OCI-LY3 (cell line): ENCODE results near the gene MAN1A2.
"Not testable (repeated sequence)": the region's sequence is repeated elsewhere in the genome, so short reads cannot be mapped to it uniquely, and the experiment has no call there.

Experiments
- H2AFZ ChIP-seq: fragments of 200-600, 300-600 bp; shearing (Covaris generic); 2 replicates; pipeline ENCODE4 v1.6.0; 2014; ENCODE audit warnings: antibody characterized with exemption, low read depth, low read length
- H3K27ac ChIP-seq: fragments of 200-600, 300-600 bp; sonication (generic); 2 replicates; pipeline ENCODE4 v1.5.1; 2014; ENCODE audit warnings: mild to moderate bottlenecking, low read length, moderate library complexity, mixed read lengths
- H3K27me3 ChIP-seq: fragments of 200-600, 300-600 bp; sonication (generic); 2 replicates; pipeline ENCODE4 v1.6.1; 2014; ENCODE audit warnings: low read depth, low read length, mixed read lengths
- H3K36me3 ChIP-seq: fragments of 200-600, 300-600 bp; sonication (generic); replicated peaks from 2 replicates; pipeline ENCODE3; 2014; ENCODE audit warnings: low read depth, low read length, mixed read lengths
- H3K4me1 ChIP-seq: fragments of 300-600, 200-600 bp; sonication (generic); 2 replicates; pipeline ENCODE4 v1.6.1; 2014; ENCODE audit warnings: low read length, mixed read lengths
- H3K4me2 ChIP-seq: fragments of 200-600, 300-600 bp; sonication (generic); 2 replicates; pipeline ENCODE4 v1.6.1; 2014; ENCODE audit warnings: low read length, mixed read lengths
- H3K4me3 ChIP-seq: fragments of 300-600, 200-600 bp; sonication (generic); 2 replicates; pipeline ENCODE4 v1.5.1; 2014; ENCODE audit warnings: antibody characterized with exemption, mild to moderate bottlenecking, low read length, moderate library complexity
- H3K79me2 ChIP-seq: fragments of 300-600, 200-600 bp; shearing (Covaris generic); 2 replicates; pipeline ENCODE4 v1.6.1; 2014; ENCODE audit warnings: mild to moderate bottlenecking, low read length, mixed read lengths
- H3K9ac ChIP-seq: fragments of 300-600, 200-600 bp; shearing (Covaris generic); 2 replicates; pipeline ENCODE4 v1.6.0; 2014; ENCODE audit warnings: mild to moderate bottlenecking, low read length, moderate library complexity
- H3K9me3 ChIP-seq: fragments of 200-600, 300-600 bp; shearing (Covaris generic); 2 replicates; pipeline ENCODE4 v1.6.1; 2014; ENCODE audit warnings: low read length, mixed read lengths; ENCODE audit not compliant: insufficient read depth
- H4K20me1 ChIP-seq: fragments of 200-600, 300-600 bp; sonication (generic); 2 replicates; pipeline ENCODE4 v1.6.1; 2016; ENCODE audit warnings: low read length, mixed read lengths; ENCODE audit not compliant: insufficient read depth
- CTCF ChIP-seq: fragments of 200-600, 300-600 bp; sonication (generic); IDR thresholded peaks from 2 replicates; pipeline ENCODE4 v1.5.1; 2014; ENCODE audit warnings: antibody characterized with exemption, low read length, low read depth
- EZH2phosphoT487 ChIP-seq: fragments of 200-600 bp; shearing (Covaris generic); IDR thresholded peaks from 2 replicates; pipeline ENCODE4 v1.6.1; 2018; ENCODE audit warnings: antibody characterized with exemption, mixed run types, low read depth

Gene MAN1A2

GRCh38 chr1:117341123-117341522 is 26.1 kb upstream of the MAN1A2 start:
- no peaks in the 10 kb centered on the region for H3K9me3 ChIP-seq
- no peak overlapping the region for H2AFZ ChIP-seq
- TF ChIP-seq EZH2phosphoT487 (no peak), CTCF (no peak)
- H3K4me1 ChIP-seq: 0 out of 2 replicates have a peak, but pooled peaks cover 2% of the 10 kb centered on the region
- no peaks in the 10 kb centered on the region for H3K79me2 ChIP-seq
- no peak overlapping the region for H3K4me2 ChIP-seq
- H3K27ac ChIP-seq: no peak overlapping the region
- H3K4me3 ChIP-seq: no peak overlapping the region
- H3K9ac ChIP-seq: no peak overlapping the region
- no peaks in the 10 kb centered on the region for H4K20me1 ChIP-seq
- H3K27me3 ChIP-seq: no peaks in the 10 kb centered on the region
- H3K36me3 ChIP-seq: no peaks in the 10 kb centered on the region

- H3K4me2 ChIP-seq: no peak overlapping the region
- no peak overlapping the region for H3K9ac ChIP-seq
- no peaks in the 10 kb centered on the region for H3K79me2 ChIP-seq
- H3K9me3 ChIP-seq: no peaks in the 10 kb centered on the region
- no peak overlapping the region for H2AFZ ChIP-seq
- no peak for TF ChIP-seq CTCF
- no peak for TF ChIP-seq EZH2phosphoT487
- H4K20me1 ChIP-seq: no peaks in the 10 kb centered on the region
- no peak overlapping the region for H3K27ac ChIP-seq
- no peak overlapping the region for H3K4me3 ChIP-seq
- H3K4me1 ChIP-seq: 0 out of 2 replicates have a peak, but pooled peaks cover 2% of the 10 kb centered on the region
- H3K27me3 ChIP-seq: no peaks in the 10 kb centered on the region
- H3K36me3 ChIP-seq: no peaks in the 10 kb centered on the region
Observed at GRCh38 chr1:117342397-117342796, 24.9 kb upstream of the MAN1A2 start.

- Histone ChIP-seq H3K4me1 (no peaks in the 10 kb centered on the region), H3K4me3 (no peak overlapping the region), H3K36me3 (no peaks in the 10 kb centered on the region), H3K9me3 (no peaks in the 10 kb centered on the region), H4K20me1 (no peaks in the 10 kb centered on the region), H3K27ac (no peak overlapping the region), H2AFZ (no peak overlapping the region), H3K27me3 (no peaks in the 10 kb centered on the region), H3K79me2 (no peaks in the 10 kb centered on the region), H3K4me2 (no peak overlapping the region), H3K9ac (no peak overlapping the region)
- TF ChIP-seq CTCF (no peak), EZH2phosphoT487 (no peak)
Observed at GRCh38 chr1:117346206-117346928, 20.9 kb upstream of the MAN1A2 start.

GRCh38 chr1:117347907-117348306 is 19.3 kb upstream of the MAN1A2 start:
- H3K9ac ChIP-seq: no peak overlapping the region
- H3K79me2 ChIP-seq: no peaks in the 10 kb centered on the region
- no peak for TF ChIP-seq CTCF
- no peaks in the 10 kb centered on the region for H3K36me3 ChIP-seq
- no peaks in the 10 kb centered on the region for H4K20me1 ChIP-seq
- no peak overlapping the region for H2AFZ ChIP-seq
- H3K4me1 ChIP-seq: no peaks in the 10 kb centered on the region
- H3K4me2 ChIP-seq: no peak overlapping the region
- no peaks in the 10 kb centered on the region for H3K27me3 ChIP-seq
- H3K27ac ChIP-seq: no peak overlapping the region
- H3K4me3 ChIP-seq: no peak overlapping the region
- no peaks in the 10 kb centered on the region for H3K9me3 ChIP-seq

GRCh38 chr1:117352695-117353094 is 14.6 kb upstream of the MAN1A2 start:
- H3K79me2 ChIP-seq, H4K20me1 ChIP-seq, H3K27ac ChIP-seq, H3K9ac ChIP-seq, H2AFZ ChIP-seq, H3K4me3 ChIP-seq, H3K36me3 ChIP-seq, H3K4me1 ChIP-seq, H3K27me3 ChIP-seq, H3K9me3 ChIP-seq, H3K4me2 ChIP-seq: not testable (repeated sequence)

GRCh38 chr1:117357833-117358603 is 9.2 kb upstream of the MAN1A2 start:
- not testable (repeated sequence) for H3K27ac ChIP-seq, H4K20me1 ChIP-seq, H3K36me3 ChIP-seq, H3K79me2 ChIP-seq, H3K9me3 ChIP-seq, H2AFZ ChIP-seq, H3K27me3 ChIP-seq, H3K9ac ChIP-seq, H3K4me3 ChIP-seq, H3K4me2 ChIP-seq
- H3K4me1 ChIP-seq: peaks cover 14% of the 10 kb centered on the region
